Nephron (organoid): Measurements from ENCODE around the gene SIRT5.

Experiments used
- H3K27ac Mint-ChIP-seq, 3 experiments: 2 replicates each; pipeline ENCODE4 v1.8.0; 2020; ENCODE audit warnings: mixed read lengths in 3 of 3, mild to moderate bottlenecking in 2 of 3, moderate library complexity in 1 of 3
- H3K27me3 Mint-ChIP-seq: 2 replicates; pipeline ENCODE4 v1.8.0; 2021; ENCODE audit warnings: low read depth, mild to moderate bottlenecking, moderate library complexity, mixed read lengths
- H3K36me3 Mint-ChIP-seq: 2 replicates; pipeline ENCODE4 v1.8.0; 2020; ENCODE audit warnings: low read depth, mixed read lengths
- H3K4me1 Mint-ChIP-seq: 2 replicates; pipeline ENCODE4 v1.8.0; 2020; ENCODE audit warnings: mixed read lengths
- H3K4me3 Mint-ChIP-seq, 3 experiments: 2 replicates each; pipeline ENCODE4 v1.8.0; 2020; ENCODE audit warnings: mild to moderate bottlenecking in 3 of 3, mixed read lengths in 3 of 3, moderate library complexity in 2 of 3
- H3K9me3 Mint-ChIP-seq: 2 replicates; pipeline ENCODE4 v1.8.0; 2020; ENCODE audit warnings: mixed read lengths
- TF ChIP-seq, protein P1 (sequence below), 3 experiments: fragments of 200-600 bp; sonication (generic); IDR thresholded peaks; one replicate each; pipeline ENCODE4 v1.5.0; 2021; ENCODE audit warnings: antibody characterized with exemption in 3 of 3; ENCODE audit not compliant: unreplicated experiment in 3 of 3

The SIRT5 gene

DNA sequence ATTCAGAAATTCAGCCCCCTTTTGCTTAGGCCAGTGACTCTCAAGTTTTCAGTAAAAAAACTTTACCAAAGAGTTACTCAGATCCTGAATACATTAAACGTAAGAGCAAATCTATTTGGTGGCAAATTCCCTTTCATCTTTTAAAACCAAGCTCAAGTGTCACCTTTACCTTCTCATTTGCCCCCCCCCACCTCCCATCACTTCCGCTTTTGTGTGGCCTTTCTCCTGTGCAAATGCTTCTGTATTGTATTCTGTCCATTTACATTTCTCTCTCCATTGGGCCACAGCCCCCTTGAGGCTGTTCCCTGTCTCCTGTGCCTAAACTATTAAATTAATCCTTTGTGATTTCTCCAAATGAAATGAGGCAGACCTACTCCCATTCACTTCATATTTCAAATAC is 42.7 kb downstream of the SIRT5 start:
- Mint-ChIP-seq H3K27ac (peak overlapping the region; percentile 22 to 97 (median 82)), H3K27me3 (no peaks in the 10 kb centered on the region), H3K36me3 (peaks cover 46% of the 10 kb centered on the region), H3K9me3 (no peaks in the 10 kb centered on the region), H3K4me1 (peaks cover 41% of the 10 kb centered on the region), H3K4me3 (peak overlapping the region; percentile 93 to 99 (median 99))
- TF ChIP-seq, protein P1, sequence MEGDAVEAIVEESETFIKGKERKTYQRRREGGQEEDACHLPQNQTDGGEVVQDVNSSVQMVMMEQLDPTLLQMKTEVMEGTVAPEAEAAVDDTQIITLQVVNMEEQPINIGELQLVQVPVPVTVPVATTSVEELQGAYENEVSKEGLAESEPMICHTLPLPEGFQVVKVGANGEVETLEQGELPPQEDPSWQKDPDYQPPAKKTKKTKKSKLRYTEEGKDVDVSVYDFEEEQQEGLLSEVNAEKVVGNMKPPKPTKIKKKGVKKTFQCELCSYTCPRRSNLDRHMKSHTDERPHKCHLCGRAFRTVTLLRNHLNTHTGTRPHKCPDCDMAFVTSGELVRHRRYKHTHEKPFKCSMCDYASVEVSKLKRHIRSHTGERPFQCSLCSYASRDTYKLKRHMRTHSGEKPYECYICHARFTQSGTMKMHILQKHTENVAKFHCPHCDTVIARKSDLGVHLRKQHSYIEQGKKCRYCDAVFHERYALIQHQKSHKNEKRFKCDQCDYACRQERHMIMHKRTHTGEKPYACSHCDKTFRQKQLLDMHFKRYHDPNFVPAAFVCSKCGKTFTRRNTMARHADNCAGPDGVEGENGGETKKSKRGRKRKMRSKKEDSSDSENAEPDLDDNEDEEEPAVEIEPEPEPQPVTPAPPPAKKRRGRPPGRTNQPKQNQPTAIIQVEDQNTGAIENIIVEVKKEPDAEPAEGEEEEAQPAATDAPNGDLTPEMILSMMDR (IDR thresholded peaks at IDR 0.05; ENCODE audit: unreplicated experiment in 3 of 3) = no peak

DNA sequence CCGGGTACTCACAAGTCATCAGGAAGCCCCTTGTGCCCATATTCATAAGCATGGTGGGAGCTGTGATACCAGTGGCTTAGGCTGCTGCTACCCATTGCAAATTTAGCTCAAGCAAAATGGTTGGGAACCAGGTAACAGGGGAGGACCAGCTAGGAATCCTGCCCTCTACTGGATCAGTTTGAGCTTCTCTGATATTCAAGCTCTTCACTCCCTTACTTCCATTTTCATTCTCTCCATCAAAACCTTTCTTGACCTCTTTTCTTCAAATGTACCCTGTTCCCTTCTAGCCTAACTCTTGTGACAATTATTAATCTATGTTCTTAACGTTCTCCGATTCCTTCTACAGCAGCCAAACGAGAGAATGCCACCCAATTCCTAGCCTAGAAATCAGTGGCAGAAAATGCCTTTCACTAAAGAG is 50.5 kb downstream of the SIRT5 start:
- TF ChIP-seq, protein P1 (IDR thresholded peaks at IDR 0.05; ENCODE audit: unreplicated experiment in 3 of 3) = peak; percentile 27 to 42 (median 28)
- Mint-ChIP-seq H3K4me1 (no peaks in the 10 kb centered on the region), H3K4me3 (no peak overlapping the region), H3K27me3 (no peaks in the 10 kb centered on the region), H3K36me3 (peaks cover 62% of the 10 kb centered on the region), H3K27ac (peak overlapping the region in 1 of 3 experiments; percentile 13), H3K9me3 (no peaks in the 10 kb centered on the region)

DNA sequence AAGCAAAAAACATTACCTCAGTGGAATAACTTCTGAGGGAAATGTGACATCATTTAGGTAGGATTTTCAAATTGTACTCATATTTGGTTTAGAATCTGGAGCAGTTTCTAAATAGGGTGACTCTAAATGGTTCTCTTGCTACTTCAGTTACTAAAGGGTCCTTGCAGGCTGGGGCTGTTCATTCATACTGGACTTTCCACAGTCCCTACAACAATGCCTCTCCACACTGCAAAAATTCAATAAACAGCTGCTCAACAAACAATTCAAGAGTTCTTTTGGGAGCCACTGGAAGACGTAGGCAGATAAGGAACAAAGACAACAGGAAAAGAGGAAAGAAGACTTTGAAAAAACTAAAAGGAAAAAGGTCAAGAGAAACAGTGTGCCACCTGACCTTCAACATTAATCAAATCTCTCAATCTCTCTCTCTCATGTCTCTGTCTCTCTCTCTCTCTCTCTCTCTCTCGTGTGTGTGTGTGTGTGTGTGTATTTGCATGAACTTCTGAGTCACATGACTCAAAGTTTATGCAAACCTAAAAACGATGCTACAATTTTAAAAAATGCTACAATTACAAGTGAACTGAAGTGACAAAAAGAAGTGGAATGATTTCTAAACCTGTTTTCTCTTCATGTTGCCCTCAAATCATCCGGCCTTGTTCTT is 55.2 kb downstream of the SIRT5 start:
- TF ChIP-seq, protein P1 (IDR thresholded peaks at IDR 0.05; ENCODE audit: unreplicated experiment in 3 of 3) = no peak
- peaks cover 60% of the 10 kb centered on the region for H3K36me3 Mint-ChIP-seq
- no peak overlapping the region for H3K27ac Mint-ChIP-seq
- H3K27me3 Mint-ChIP-seq = no peaks in the 10 kb centered on the region
- H3K4me3 Mint-ChIP-seq = no peak overlapping the region
- no peaks in the 10 kb centered on the region for H3K9me3 Mint-ChIP-seq
- no peaks in the 10 kb centered on the region for H3K4me1 Mint-ChIP-seq

DNA sequence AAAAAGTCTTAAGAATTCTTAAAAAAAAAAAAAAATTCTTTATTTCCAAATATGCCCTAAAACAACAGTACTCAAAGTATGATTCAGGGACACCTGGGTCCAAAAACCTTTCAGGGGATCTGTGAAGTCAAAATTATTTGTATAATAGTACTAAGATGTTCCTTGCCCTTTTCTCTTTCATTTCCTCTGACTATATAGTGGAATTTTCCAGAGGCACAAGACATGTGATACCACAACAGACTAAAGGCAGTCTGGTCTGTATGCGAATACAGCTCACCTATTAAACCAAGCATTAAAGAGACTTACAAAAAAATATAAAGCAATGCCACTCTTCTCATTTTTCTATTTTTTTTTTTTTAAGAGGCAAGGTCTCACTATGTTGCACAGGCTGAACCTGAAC is 56.1 kb downstream of the SIRT5 start:
- Mint-ChIP-seq H3K4me3 (no peak overlapping the region), H3K27ac (no peak overlapping the region), H3K9me3 (no peaks in the 10 kb centered on the region), H3K4me1 (no peaks in the 10 kb centered on the region), H3K36me3 (peaks cover 62% of the 10 kb centered on the region), H3K27me3 (no peaks in the 10 kb centered on the region)
- TF ChIP-seq, protein P1 (IDR thresholded peaks at IDR 0.05; ENCODE audit: unreplicated experiment in 3 of 3) = no peak

DNA sequence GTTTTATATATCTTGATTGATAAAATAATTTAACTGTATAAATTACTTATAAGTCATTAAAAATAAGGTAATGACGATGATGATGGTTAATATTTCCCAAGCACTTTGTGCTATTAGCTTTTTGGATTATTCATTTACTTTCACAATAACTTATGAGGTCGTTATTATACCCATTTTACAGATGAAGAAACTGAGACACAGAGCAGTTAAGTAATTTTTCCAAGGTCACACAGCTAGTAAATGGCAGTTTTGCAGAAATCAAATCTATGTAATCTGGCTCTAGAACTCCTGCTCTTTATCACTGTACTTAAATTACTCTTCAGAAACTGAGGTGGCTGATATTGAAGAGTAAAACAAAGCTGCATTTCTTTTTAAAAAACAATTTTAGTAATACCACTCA is 58.9 kb downstream of the SIRT5 start:
- Mint-ChIP-seq H3K36me3 (peaks cover 66% of the 10 kb centered on the region), H3K4me1 (no peaks in the 10 kb centered on the region), H3K9me3 (no peaks in the 10 kb centered on the region), H3K27ac (no peak overlapping the region), H3K27me3 (no peaks in the 10 kb centered on the region), H3K4me3 (no peak overlapping the region)
- TF ChIP-seq, protein P1 (IDR thresholded peaks at IDR 0.05; ENCODE audit: unreplicated experiment in 3 of 3) = no peak
